ENCODE data around the gene DEFB132. TPM values are rescaled to one million over a fixed set of nuclear protein-coding genes. Genes with fewer than 3 reads are reported as not detected.

DEFB132 gene
- total and polyA plus RNA-seq, 9 of the 15 experiments (the other 6 are each of a cell fraction or from before 2014, with no cell fraction given): not detected

- peak within 1 kb of the TSS; percentile 95 for H3K4me2 ChIP-seq (ENCODE audit: insufficient read depth, low read length)
- in situ Hi-C loops (cut with MboI) (no loop called here), intact Hi-C loops (cut with micrococcal nuclease) (loop anchor here (2.0 kb wide), 1 partner anchor 27 kb away; the partner anchor contains the start of gene SOX12)
- H3K36me3 ChIP-seq (ENCODE audit: control insufficient read depth, insufficient read depth, low read length): peaks cover 25% of the 10 kb centered on the region; the same call in 2 of the 3 replicates
- H3K4me3 ChIP-seq: peak within 1 kb of the TSS; percentile 90
- H2AFZ ChIP-seq (ENCODE audit: low read depth, low read length): peak within 1 kb of the TSS; percentile 75
- peaks cover 47% of the 10 kb centered on the region for H3K79me2 ChIP-seq (ENCODE audit: control insufficient read depth, insufficient read depth, low read length)
- ATAC-seq (peak; percentile 94), FAIRE-seq (peak; percentile 60), DNase-seq (ENCODE audit: extremely low read depth in 1 of 4, low spot score in 3 of 4) (peak; percentile 68 to 93 (median 78))
- peaks cover 21 to 22% of the 10 kb centered on the region in 2 experiments; a peak in 4 of 5 replicates for H3K4me1 ChIP-seq (replicated peaks in 1 of 2; ENCODE audit: control insufficient read depth in 2 of 2, insufficient read depth in 2 of 2, low read length in 2 of 2)
- ChIA-PET POLR2A (interaction anchor here (0.6 to 2.0 kb wide), 5 partner anchors 8 to 321 kb away, joined by 3 to 5 read pairs (median 3); partner anchors contain the start of gene DEFB129), CTCF (ENCODE audit: low intra/inter-chr PET ratio) (no interaction called here)
- peak within 1 kb of the TSS; percentile 93 for H3K27ac ChIP-seq (ENCODE audit: extremely low read depth, low read depth, low read length)
- peaks cover 13% of the 10 kb centered on the region for H4K20me1 ChIP-seq (replicated peaks; ENCODE audit: control insufficient read depth, insufficient read depth, low read length)
- no peaks in the 10 kb centered on the region for H3K27me3 ChIP-seq (ENCODE audit: control insufficient read depth in 2 of 2, insufficient read depth in 2 of 2, low read length in 2 of 2)
- 2% methylated on average over 35 of the region's 99 CpGs for WGBS (ENCODE audit: insufficient coverage, low coverage, missing lambda C conversion rate)
- no peaks in the 10 kb centered on the region for H3K9me3 ChIP-seq (replicated peaks; ENCODE audit: control insufficient read depth, insufficient read depth, low read depth, low read length)
- H3K9me1 ChIP-seq (ENCODE audit: control insufficient read depth, insufficient read depth, low read length): no peaks in the 10 kb centered on the region
- H3K9ac ChIP-seq (ENCODE audit: insufficient read depth in 1 of 2, low read depth in 2 of 2, low read length in 2 of 2): peak within 1 kb of the TSS; percentile 91 to 92
- TSS peak; percentile 86 for BruUV-seq (replicated peaks)
- peak; percentile 82 for TF ChIP-seq ZBTB7A (IDR thresholded peaks at IDR 0.05; ENCODE audit: borderline replicate concordance, control insufficient read depth, low read depth, low read length)
- TF ChIP-seq YY1 (IDR thresholded peaks at IDR 0.05; ENCODE audit: borderline replicate concordance in 1 of 3, control insufficient read depth in 1 of 3, extremely low read depth in 1 of 3, insufficient read depth in 3 of 3, insufficient read length in 1 of 3, insufficient replicate concordance in 2 of 3, low read depth in 1 of 3, low read length in 2 of 3): peak; percentile 79 to 95 (median 93)
- peak; percentile 51 for TF ChIP-seq POLR2B (IDR thresholded peaks at IDR 0.05; ENCODE audit: low read depth, partially characterized antibody)
- peak; percentile 43 to 90; a peak in 3 of 4 replicates for TF ChIP-seq MAZ (CRISPR knock-in tag; conservative IDR thresholded peaks at IDR 0.05 in 1 of 2, IDR thresholded peaks at IDR 0.05 in 1 of 2)
- no peak for TF ChIP-seq ZNF134 (CRISPR knock-in tag; conservative IDR thresholded peaks at IDR 0.05)
- TF ChIP-seq IRF2 (CRISPR knock-in tag; IDR thresholded peaks at IDR 0.05): no peak
- TF ChIP-seq GATAD2B (IDR thresholded peaks at IDR 0.05; ENCODE audit: borderline replicate concordance): peak; percentile 52
- TF ChIP-seq TAF15 (IDR thresholded peaks at IDR 0.05; ENCODE audit: low read depth, low read length): no peak
- TF ChIP-seq TRIM24 (IDR thresholded peaks at IDR 0.05): peak; percentile 22 to 71; a peak in 3 of 4 replicates
- peak; percentile 35; the same call in 1 of the 2 replicates for TF ChIP-seq ZBTB17 (CRISPR knock-in tag; IDR thresholded peaks at IDR 0.05)
- peak; percentile 88 for TF ChIP-seq MTA1 (IDR thresholded peaks at IDR 0.05; ENCODE audit: borderline replicate concordance)
- TF ChIP-seq, protein P1, sequence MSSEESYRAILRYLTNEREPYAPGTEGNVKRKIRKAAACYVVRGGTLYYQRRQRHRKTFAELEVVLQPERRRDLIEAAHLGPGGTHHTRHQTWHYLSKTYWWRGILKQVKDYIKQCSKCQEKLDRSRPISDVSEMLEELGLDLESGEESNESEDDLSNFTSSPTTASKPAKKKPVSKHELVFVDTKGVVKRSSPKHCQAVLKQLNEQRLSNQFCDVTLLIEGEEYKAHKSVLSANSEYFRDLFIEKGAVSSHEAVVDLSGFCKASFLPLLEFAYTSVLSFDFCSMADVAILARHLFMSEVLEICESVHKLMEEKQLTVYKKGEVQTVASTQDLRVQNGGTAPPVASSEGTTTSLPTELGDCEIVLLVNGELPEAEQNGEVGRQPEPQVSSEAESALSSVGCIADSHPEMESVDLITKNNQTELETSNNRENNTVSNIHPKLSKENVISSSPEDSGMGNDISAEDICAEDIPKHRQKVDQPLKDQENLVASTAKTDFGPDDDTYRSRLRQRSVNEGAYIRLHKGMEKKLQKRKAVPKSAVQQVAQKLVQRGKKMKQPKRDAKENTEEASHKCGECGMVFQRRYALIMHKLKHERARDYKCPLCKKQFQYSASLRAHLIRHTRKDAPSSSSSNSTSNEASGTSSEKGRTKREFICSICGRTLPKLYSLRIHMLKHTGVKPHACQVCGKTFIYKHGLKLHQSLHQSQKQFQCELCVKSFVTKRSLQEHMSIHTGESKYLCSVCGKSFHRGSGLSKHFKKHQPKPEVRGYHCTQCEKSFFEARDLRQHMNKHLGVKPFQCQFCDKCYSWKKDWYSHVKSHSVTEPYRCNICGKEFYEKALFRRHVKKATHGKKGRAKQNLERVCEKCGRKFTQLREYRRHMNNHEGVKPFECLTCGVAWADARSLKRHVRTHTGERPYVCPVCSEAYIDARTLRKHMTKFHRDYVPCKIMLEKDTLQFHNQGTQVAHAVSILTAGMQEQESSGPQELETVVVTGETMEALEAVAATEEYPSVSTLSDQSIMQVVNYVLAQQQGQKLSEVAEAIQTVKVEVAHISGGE (CRISPR knock-in tag; IDR thresholded peaks at IDR 0.05): peak in 1 of 3 experiments; percentile 45; a peak in 1 of 6 replicates
- peak; percentile 76 for TF ChIP-seq SMAD4 (CRISPR knock-in tag; conservative IDR thresholded peaks at IDR 0.05)
- TF ChIP-seq HDAC6 (IDR thresholded peaks at IDR 0.05; ENCODE audit: low read depth, low read length): 0 out of 2 replicates have a peak, but pooled peaks have one; percentile 30
- 0 out of 4 replicates have a peak, but pooled peaks of 1 of the 2 experiments have one; percentile 38 for TF ChIP-seq SIX5 (IDR thresholded peaks at IDR 0.05; ENCODE audit: borderline replicate concordance in 1 of 2, insufficient read depth in 1 of 2, low read depth in 1 of 2, low read length in 2 of 2)
- TF ChIP-seq RCOR1 (IDR thresholded peaks at IDR 0.05; ENCODE audit: borderline replicate concordance in 1 of 2, low read depth in 2 of 2, low read length in 2 of 2): peak in 1 of 2 experiments; percentile 66; a peak in 2 of 4 replicates
These were observed 39.8 kb downstream of the DEFB132 start, which contains the start of gene ZCCHC3 for GRCh38 chr20:297098-297924. TSS of gene ZCCHC3 (plus strand) at chr20:297570. CDS start at chr20:297587, 17 bp downstream.
